ENCODE measurements around the gene BORCS5.

DNA sequence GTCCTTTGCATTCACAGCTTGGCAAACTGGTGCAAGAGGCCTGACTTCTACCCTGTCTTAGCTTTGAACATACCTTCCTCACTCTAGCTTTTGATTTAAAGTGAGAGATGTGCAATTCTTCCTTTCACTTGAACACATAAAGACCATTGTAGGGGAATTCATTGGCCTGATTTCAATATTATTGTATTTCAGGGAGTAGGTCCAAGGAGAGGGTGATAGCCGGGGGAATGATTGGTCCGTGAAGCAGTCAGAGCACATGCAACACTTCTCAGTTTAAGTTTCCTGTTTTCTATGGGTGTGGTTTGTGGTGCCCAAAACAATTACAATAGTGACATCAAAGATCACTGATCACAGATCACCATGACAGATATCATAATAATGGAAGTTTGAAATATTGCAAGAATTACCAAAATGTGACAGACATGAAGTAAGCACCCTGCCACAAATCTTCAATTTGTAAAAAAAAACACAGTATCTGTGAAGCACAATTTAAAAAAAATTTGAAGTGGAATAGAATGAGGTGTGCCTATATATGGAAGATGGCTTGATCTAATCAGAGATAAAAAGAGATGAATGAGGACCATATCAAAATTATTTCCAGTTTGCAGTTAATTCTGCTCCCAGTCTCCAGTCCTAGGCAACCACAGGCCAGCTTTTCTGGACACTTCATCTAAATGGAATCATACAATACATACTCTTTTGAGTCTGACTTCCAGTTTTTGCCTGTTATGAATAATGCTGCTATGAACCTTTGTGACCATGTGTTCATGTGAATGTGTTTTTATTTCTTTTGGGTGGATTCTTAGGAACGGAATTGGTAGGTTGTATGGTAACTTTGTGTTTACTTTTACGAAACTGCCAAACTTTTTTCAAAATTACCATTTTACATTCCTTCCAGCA, 23.2 kb downstream of the BORCS5 start:
- TF ChIP-seq, protein P1, sequence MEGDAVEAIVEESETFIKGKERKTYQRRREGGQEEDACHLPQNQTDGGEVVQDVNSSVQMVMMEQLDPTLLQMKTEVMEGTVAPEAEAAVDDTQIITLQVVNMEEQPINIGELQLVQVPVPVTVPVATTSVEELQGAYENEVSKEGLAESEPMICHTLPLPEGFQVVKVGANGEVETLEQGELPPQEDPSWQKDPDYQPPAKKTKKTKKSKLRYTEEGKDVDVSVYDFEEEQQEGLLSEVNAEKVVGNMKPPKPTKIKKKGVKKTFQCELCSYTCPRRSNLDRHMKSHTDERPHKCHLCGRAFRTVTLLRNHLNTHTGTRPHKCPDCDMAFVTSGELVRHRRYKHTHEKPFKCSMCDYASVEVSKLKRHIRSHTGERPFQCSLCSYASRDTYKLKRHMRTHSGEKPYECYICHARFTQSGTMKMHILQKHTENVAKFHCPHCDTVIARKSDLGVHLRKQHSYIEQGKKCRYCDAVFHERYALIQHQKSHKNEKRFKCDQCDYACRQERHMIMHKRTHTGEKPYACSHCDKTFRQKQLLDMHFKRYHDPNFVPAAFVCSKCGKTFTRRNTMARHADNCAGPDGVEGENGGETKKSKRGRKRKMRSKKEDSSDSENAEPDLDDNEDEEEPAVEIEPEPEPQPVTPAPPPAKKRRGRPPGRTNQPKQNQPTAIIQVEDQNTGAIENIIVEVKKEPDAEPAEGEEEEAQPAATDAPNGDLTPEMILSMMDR (IDR thresholded peaks at IDR 0.05): no peak
- TF ChIP-seq POLR2AphosphoS5 (IDR thresholded peaks at IDR 0.05; ENCODE audit: low read depth, low read length) (no peak), SIN3A (IDR thresholded peaks at IDR 0.05; ENCODE audit: borderline replicate concordance, insufficient read depth, low read depth, low read length) (no peak)
- TF ChIP-seq, protein P2, sequence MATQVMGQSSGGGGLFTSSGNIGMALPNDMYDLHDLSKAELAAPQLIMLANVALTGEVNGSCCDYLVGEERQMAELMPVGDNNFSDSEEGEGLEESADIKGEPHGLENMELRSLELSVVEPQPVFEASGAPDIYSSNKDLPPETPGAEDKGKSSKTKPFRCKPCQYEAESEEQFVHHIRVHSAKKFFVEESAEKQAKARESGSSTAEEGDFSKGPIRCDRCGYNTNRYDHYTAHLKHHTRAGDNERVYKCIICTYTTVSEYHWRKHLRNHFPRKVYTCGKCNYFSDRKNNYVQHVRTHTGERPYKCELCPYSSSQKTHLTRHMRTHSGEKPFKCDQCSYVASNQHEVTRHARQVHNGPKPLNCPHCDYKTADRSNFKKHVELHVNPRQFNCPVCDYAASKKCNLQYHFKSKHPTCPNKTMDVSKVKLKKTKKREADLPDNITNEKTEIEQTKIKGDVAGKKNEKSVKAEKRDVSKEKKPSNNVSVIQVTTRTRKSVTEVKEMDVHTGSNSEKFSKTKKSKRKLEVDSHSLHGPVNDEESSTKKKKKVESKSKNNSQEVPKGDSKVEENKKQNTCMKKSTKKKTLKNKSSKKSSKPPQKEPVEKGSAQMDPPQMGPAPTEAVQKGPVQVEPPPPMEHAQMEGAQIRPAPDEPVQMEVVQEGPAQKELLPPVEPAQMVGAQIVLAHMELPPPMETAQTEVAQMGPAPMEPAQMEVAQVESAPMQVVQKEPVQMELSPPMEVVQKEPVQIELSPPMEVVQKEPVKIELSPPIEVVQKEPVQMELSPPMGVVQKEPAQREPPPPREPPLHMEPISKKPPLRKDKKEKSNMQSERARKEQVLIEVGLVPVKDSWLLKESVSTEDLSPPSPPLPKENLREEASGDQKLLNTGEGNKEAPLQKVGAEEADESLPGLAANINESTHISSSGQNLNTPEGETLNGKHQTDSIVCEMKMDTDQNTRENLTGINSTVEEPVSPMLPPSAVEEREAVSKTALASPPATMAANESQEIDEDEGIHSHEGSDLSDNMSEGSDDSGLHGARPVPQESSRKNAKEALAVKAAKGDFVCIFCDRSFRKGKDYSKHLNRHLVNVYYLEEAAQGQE (IDR thresholded peaks at IDR 0.05; ENCODE audit: insufficient read depth in 1 of 2, low read depth in 2 of 2, low read length in 1 of 2): no peak

All from Panc1 (cell line).